Epithelial cell of proximal tubule (primary cell): Measurements from ENCODE around the gene CEND1. TPM values are rescaled to one million over a fixed set of nuclear protein-coding genes. Genes with fewer than 3 reads are reported as not detected.

Experiments
- DNase-seq: peaks from one replicate; pipeline ENCODE4 v3.0.0-alpha.2; 2011; ENCODE audit warnings: low read depth
- H3K4me3 ChIP-seq: 2 replicates; pipeline ENCODE4 v1.5.1; 2011; ENCODE audit warnings: low read depth, mild to moderate bottlenecking, low read length
- total RNA-seq: library from RNA; depleted of rRNA; stranded (reverse); fragments of >200 nt; gene quantifications from 2 replicates; pipeline ENCODE4 v1.2.3, GENCODE V29; 2015
- TF ChIP-seq, protein P1 (sequence below): conservative IDR thresholded peaks from 2 replicates; pipeline ENCODE4 v1.5.1; 2012; ENCODE audit warnings: low read depth, mild to moderate bottlenecking, low read length

The CEND1 gene
- total RNA-seq, 1 donor from 2014 or later, result not detected

DNA sequence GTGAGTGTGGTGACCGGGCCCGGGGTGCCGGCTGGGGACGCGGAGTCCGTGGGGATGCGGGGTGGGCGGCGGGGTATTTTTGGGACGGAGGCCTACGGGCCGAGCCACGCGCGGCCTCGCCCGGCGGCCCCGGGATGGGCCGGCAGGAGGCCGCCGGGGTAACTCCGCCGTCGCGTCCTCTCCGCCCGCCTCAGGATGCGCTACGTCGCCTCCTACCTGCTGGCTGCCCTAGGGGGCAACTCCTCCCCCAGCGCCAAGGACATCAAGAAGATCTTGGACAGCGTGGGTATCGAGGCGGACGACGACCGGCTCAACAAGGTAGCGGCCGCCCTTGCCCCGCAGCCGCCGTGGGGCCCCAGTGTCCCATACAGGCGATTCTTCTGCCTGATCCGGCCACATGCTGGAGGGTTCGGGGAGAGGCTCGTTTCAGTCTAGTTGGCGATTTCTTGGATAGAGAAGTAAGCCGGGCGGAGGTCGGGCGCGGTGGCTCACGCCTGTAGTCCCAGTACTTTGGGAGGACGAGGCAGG is 20.2 kb upstream of the CEND1 start:
- TF ChIP-seq, protein P1, sequence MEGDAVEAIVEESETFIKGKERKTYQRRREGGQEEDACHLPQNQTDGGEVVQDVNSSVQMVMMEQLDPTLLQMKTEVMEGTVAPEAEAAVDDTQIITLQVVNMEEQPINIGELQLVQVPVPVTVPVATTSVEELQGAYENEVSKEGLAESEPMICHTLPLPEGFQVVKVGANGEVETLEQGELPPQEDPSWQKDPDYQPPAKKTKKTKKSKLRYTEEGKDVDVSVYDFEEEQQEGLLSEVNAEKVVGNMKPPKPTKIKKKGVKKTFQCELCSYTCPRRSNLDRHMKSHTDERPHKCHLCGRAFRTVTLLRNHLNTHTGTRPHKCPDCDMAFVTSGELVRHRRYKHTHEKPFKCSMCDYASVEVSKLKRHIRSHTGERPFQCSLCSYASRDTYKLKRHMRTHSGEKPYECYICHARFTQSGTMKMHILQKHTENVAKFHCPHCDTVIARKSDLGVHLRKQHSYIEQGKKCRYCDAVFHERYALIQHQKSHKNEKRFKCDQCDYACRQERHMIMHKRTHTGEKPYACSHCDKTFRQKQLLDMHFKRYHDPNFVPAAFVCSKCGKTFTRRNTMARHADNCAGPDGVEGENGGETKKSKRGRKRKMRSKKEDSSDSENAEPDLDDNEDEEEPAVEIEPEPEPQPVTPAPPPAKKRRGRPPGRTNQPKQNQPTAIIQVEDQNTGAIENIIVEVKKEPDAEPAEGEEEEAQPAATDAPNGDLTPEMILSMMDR, result no peak
- H3K4me3 ChIP-seq, result peak overlapping the region; percentile 96
- DNase-seq, result no peak

DNA sequence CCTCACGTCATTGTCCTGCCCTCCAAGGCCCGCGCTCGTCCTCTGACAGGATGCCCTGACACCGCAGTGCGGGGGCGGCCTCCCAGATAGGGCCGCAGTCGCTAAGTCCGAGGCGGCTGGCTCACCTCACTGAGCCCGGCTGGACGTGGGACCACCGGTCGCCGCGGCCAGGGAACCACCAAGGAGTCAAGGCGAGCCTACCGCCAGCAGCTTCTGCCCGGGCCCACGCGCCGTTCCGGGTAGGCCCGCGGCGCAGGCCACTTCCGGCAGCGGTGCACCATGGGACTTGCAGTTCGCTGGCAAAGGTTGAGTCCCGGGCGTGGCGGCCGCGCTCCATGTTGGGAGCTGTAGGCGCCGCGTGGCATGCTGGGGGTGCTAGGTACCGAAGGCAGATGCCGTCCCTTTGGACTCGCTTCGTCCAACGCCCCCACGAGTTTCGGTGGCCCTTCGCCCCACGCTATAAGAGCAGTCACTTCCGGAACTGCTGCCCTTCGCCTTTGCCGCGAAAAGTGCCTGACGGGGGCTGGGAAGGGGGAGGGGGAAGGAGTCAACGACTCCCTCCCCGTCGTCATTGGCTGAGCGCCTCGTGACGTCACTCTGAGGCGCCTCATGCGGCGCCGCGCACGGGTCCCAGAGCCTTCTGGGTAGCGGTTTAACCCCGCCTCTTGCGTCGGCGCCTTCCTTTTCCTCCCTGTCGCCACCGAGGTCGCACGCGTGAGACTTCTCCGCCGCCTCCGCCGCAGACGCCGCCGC is 19.6 kb upstream of the CEND1 start, which contains the start of gene RPLP2:
RPLP2 (plus strand) TSS at position 681 of the 753 bp plus-strand sequence. CDS start 268 bp downstream, outside the sequence.
- peak within 1 kb of the TSS; percentile 96 for H3K4me3 ChIP-seq
- DNase-seq, result peak; percentile 57
- TF ChIP-seq, protein P1, result no peak

DNA sequence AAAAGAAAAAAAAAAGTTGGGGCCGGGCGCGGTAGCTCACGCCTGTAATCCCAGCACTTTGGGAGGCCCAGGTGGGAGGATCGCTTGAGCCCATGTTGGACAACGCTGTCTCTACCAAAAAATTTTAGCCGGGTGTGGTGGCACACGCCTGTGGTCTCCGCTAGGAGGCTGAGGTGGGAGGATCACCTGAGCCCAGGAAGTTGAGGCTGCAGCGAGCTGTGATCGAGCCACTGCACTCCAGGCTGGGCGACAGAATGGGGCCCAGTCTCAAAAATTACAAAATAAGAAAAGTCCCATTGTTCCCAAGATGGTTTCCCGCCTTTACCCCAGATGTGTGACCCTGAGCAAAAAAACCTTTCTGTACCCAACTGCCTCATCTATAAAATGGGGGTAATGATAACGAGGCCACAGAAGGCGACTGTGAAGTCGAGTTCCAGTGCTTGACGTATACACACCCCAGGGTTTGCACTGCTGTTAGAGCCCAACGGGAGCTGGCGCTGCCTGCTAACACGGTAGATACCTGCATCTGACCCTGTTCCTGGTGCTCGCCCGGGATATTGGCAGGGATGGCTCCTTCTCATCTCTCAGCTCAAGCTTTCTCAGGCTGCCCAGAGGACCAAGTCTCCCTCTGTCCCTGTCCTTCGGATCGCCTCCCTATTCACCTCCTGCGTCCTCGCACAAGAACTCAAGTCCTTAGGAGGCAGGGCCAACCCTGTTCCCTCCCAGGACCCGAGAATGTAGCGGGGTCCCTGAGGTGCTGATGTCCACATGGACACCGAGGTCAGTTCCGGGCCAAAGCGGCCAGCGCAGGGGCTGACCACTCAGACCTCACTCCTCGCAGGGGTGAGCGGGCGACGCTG is 18.8 kb upstream of the CEND1 start:
- TF ChIP-seq, protein P1, result no peak
- no peak for DNase-seq
- H3K4me3 ChIP-seq, result peak overlapping the region; percentile 96

DNA sequence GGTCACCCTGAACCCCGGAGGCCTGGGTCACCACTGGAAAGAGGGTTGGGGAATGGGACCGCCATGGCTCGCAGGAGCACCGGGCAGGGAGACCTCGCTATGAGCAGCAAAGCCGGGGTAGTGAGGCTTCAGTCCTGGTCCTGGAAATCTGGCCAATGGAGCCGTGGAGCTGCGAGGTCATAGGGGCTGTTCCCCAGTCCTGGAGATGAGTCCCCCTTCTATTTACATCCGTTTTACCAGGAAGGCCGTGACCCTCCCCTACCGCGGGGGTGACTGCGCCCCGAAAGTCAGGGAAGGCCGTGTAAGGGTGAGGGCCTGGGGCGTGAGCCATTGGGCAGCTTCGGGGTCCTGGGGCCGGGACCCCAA is 14.7 kb upstream of the CEND1 start:
- TF ChIP-seq, protein P1, result no peak
- H3K4me3 ChIP-seq, result peak overlapping the region; percentile 70
- no peak for DNase-seq

DNA sequence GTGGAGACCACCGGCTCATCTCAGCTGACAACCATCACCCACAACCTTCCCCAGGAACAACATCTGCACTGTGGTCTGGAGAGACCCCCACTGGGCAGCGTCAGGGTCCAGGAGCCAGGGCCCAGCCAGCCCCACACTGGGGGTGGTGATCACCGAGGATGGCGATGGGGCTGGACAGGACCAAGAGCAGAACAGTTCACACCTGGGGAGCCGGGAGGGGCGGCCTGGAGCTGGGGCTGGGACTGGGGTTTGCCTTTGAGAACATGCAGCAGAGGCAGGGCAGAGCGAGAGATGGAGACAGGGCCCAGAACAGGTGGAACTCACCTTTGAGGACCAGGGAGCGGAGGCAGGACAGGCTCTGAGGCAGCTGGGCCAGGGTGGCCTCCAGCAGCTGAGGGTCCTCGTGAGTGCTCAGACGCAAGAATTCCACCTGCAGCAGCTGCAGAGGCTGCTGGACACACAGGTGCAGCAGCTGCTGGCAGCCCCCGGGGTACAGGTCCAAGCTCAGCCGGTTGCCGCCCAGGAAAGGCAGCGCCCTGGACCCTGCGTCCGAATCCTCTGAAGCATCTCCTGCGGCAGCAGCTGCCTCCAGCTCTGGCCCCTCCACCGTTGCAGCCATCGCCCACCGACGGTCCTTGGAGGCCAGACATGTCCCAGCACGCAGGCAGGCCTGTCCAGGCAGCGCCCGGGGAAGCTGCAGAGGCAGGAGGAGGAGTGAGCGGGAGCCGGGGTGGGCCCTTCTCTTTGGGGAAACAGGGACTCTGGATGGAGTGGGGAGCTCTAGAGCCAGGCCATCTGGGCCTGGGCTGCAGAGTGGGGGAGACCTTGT is 14.1 kb upstream of the CEND1 start:
- peak overlapping the region; percentile 70 for H3K4me3 ChIP-seq
- DNase-seq, result no peak
- TF ChIP-seq, protein P1, result no peak

DNA sequence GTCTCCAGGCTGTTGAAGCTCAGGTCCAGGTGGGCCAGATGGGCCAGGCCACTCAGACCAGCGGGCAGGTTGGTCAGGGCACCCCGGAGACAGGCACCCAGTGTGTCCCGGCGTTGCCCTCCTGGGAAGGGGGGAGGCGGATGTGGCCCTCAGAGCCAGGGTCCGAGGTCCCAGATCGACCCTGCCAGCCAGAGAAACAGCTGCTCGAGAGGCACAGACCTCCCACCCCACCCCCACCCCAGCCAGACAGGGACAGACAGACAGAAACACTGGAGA is 13.5 kb upstream of the CEND1 start:
- TF ChIP-seq, protein P1, result no peak
- no peak overlapping the region for H3K4me3 ChIP-seq
- no peak for DNase-seq
